Liver (tissue), 9 donors: ENCODE results near the gene IDE. TPM values are rescaled to one million over a fixed set of nuclear protein-coding genes. Genes with fewer than 3 reads are reported as not detected.

Experiments
- DNase-seq: peaks from one replicate; pipeline ENCODE4 v3.0.0-alpha.2; 2017; ENCODE audit warnings: low spot score
- H3K27ac ChIP-seq, 2 donors: one replicate each; pipeline ENCODE4 v1.7.0; 2013; ENCODE audit warnings: inconsistent platforms in 2 of 2, low read length in 2 of 2, control low read depth in 1 of 2, low read depth in 1 of 2, mild to moderate bottlenecking in 1 of 2
- H3K27me3 ChIP-seq, 4 donors: one replicate each; pipeline versions ENCODE4 v1.6.1 to v1.7.0; 2013; ENCODE audit warnings: low read length in 3 of 4, inconsistent platforms in 1 of 4, mild to moderate bottlenecking in 1 of 4, moderate library complexity in 1 of 4; ENCODE audit not compliant: control insufficient read depth in 4 of 4, insufficient read depth in 4 of 4
- H3K36me3 ChIP-seq, 4 donors: one replicate each; pipeline versions ENCODE4 v1.6.1 to v1.7.0; 2013; ENCODE audit warnings: low read length in 3 of 4, mild to moderate bottlenecking in 3 of 4, low read depth in 1 of 4, moderate library complexity in 1 of 4; ENCODE audit not compliant: control insufficient read depth in 4 of 4, insufficient read depth in 3 of 4
- H3K4me1 ChIP-seq, 4 donors: one replicate each; pipeline versions ENCODE4 v1.6.1 to v1.7.0; 2013; ENCODE audit warnings: low read length in 3 of 4, mild to moderate bottlenecking in 3 of 4, moderate library complexity in 1 of 4; ENCODE audit not compliant: control insufficient read depth in 4 of 4, insufficient read depth in 4 of 4
- H3K4me3 ChIP-seq, 3 donors: one replicate each; pipeline versions ENCODE4 v1.6.1 to v1.7.0; 2013; ENCODE audit warnings: low read length in 3 of 3, control low read depth in 1 of 3, low read depth in 1 of 3, mild to moderate bottlenecking in 1 of 3
- H3K9ac ChIP-seq, 2 donors: one replicate each; pipeline ENCODE4 v1.7.0; 2013; ENCODE audit warnings: low read length in 2 of 2, mild to moderate bottlenecking in 2 of 2, moderate library complexity in 2 of 2, control low read depth in 1 of 2, low read depth in 1 of 2
- H3K9me3 ChIP-seq, 4 donors: one replicate each; pipeline versions ENCODE4 v1.6.1 to v1.7.0; 2013; ENCODE audit warnings: low read length in 3 of 4; ENCODE audit not compliant: control insufficient read depth in 4 of 4
- ATF3 ChIP-seq: IDR thresholded peaks from 2 replicates; pipeline ENCODE4 v1.6.1; 2016; ENCODE audit warnings: antibody characterized with exemption
- FOXA1 ChIP-seq: IDR thresholded peaks from 2 replicates; pipeline ENCODE4 v1.6.1; 2016; ENCODE audit warnings: antibody characterized with exemption
- GABPA ChIP-seq, 2 donors: IDR thresholded peaks in 1 of 2; conservative IDR thresholded peaks in 1 of 2; 2 replicates each; pipeline ENCODE4 v1.6.1; 2016; ENCODE audit warnings: antibody characterized with exemption in 2 of 2, mild to moderate bottlenecking in 1 of 2, moderate library complexity in 1 of 2
- HNF4A ChIP-seq, 2 donors: conservative IDR thresholded peaks; 2 replicates each; pipeline ENCODE4 v1.6.1; 2016; ENCODE audit warnings: antibody characterized with exemption in 2 of 2, mild to moderate bottlenecking in 2 of 2
- HNF4G ChIP-seq: IDR thresholded peaks from 2 replicates; pipeline ENCODE4 v1.6.1; 2016; ENCODE audit warnings: antibody characterized with exemption
- JUND ChIP-seq, 2 donors: IDR thresholded peaks; 2 replicates each; pipeline ENCODE4 v1.6.1; 2016; ENCODE audit warnings: antibody characterized with exemption in 2 of 2
- RAD21 ChIP-seq, 2 donors: IDR thresholded peaks; 2 replicates each; pipeline ENCODE4 v1.6.1; 2016; ENCODE audit warnings: antibody characterized with exemption in 2 of 2, mild to moderate bottlenecking in 2 of 2
- RXRA ChIP-seq, 2 donors: IDR thresholded peaks; 2 replicates each; pipeline ENCODE4 v1.6.1; 2017 to 2018; ENCODE audit warnings: antibody characterized with exemption in 2 of 2, mild to moderate bottlenecking in 1 of 2
- SP1 ChIP-seq: IDR thresholded peaks from 2 replicates; pipeline ENCODE4 v1.6.1; 2018; ENCODE audit warnings: antibody characterized with exemption, mild to moderate bottlenecking
- TAF1 ChIP-seq: conservative IDR thresholded peaks from 2 replicates; pipeline ENCODE4 v1.6.1; 2016; ENCODE audit warnings: antibody characterized with exemption, mild to moderate bottlenecking
- YY1 ChIP-seq: IDR thresholded peaks from 2 replicates; pipeline ENCODE4 v1.6.1; 2016; ENCODE audit warnings: antibody characterized with exemption, mild to moderate bottlenecking
- ZBTB33 ChIP-seq: IDR thresholded peaks from 2 replicates; pipeline ENCODE4 v1.6.1; 2016; ENCODE audit warnings: antibody characterized with exemption
- WGBS: extraction: QIAGEN DNeasy Blood & Tissue Kit; methylation state at CpG from one replicate; pipeline ENCODE4 v1.1.7; 2013; 5-methylcytosine and 5-hydroxymethylcytosine counted together
- polyA plus RNA-seq, 2 donors: library from polyadenylated mRNA; stranded (reverse) in 1 of 2; unstranded in 1 of 2; fragments of 200-250 nt in 1 of 2; fragments of >200 nt in 1 of 2; fragmentation: Nextera tagmentation in 1 of 2; extraction: Ambion mirVana in 1 of 2; gene quantifications; one replicate each; pipeline versions ENCODE4 v1.2.1 to v1.2.3, GENCODE V29; 2013 to 2015
- total RNA-seq, 2 donors: library from RNA; depleted of rRNA; stranded (reverse); fragments of >200 nt; gene quantifications; one replicate each; pipeline ENCODE4 v1.2.3, GENCODE V29; 2014
- donor health status: healthy.
- donor health status: healthy.
- donor health status: healthy.
- donor health status: healthy.
- donor health status: healthy.

Gene IDE
- total and polyA plus RNA-seq, 4 donors = 9.4 to 31.3 (median 15.3) TPM

DNA sequence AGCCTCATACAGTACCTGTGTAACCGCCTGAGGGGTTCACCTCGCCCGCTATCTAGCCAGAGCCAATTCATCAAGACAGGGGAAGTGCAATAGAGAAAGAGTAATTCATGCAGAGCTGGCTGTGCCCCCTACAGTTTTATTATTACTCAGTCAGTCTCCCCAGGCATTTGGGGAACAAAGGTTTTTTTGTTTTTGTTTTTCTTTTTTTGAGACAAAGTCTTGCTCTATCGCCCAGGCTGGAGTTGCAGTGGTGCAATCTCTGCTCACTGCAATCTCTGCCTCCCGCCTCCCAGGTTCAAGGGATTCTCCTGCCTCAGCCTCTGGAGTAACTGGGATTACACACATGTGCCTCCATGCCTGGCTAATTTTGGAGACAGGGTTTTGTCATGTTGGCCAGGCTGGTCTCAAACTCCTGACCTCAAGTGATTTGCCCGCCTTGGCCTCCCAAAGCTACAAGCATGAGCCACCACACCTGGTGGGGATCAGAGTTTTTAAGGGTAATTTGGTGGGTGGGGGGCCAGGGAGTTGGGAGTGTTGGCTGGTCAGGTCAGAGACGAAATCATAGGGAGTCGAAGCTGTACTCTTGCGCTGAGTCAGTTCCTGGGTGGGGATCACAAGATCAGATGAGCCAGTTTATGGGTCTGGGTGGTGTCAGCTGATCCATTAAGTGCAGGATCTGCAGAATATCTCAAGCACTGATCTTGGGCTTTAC, 166.4 kb downstream of the IDE start:
- WGBS = 86% methylated on average over 9 of the region's 9 CpGs
- Histone ChIP-seq H3K4me1 (no peaks in the 10 kb centered on the region), H3K36me3 (no peaks in the 10 kb centered on the region), H3K27me3 (no peaks in the 10 kb centered on the region), H3K27ac (no peak overlapping the region), H3K9me3 (no peaks in the 10 kb centered on the region), H3K9ac (no peak overlapping the region), H3K4me3 (no peak overlapping the region)
- TF ChIP-seq JUND (IDR thresholded peaks at IDR 0.05) (no peak), ZBTB33 (no peak), GABPA (IDR thresholded peaks at IDR 0.05 in 1 of 2, conservative IDR thresholded peaks at IDR 0.05 in 1 of 2) (no peak), TAF1 (no peak), RXRA (IDR thresholded peaks at IDR 0.05) (no peak)
- no peak for DNase-seq

DNA sequence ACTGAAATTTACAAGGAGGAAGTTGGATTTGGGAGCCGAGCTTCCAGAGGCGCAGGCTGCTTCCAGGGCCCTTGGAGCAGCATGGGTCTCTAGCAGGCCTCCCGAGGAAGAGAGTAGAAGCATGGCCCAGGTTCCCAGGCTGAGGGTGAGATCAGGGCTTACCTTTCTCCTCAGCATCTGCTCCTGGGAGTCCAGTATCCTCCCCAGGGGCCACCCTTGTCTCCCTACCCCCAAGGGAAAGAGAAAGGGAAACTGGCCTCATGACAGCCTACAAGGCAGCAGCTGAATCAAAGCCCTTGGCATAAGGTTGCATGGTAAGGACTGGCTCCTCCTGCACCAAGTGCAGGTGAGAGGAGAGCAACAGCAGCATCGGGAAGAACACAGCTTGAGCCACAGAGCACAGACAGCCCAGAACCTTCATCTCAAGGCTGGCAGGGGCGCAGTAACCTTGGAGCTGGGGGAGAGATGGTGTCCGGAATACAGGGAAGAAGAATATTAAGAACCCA, 168.4 kb downstream of the IDE start:
- no peaks in the 10 kb centered on the region for H3K27me3 ChIP-seq
- 79% methylated on average over 6 of the region's 6 CpGs for WGBS
- DNase-seq = no peak

GRCh38 chr10:92404612-92405418, 169.1 kb downstream of the IDE start:
- Histone ChIP-seq H3K36me3 (no peaks in the 10 kb centered on the region), H3K27ac (no peak overlapping the region), H3K27me3 (no peaks in the 10 kb centered on the region), H3K9ac (no peak overlapping the region), H3K9me3 (no peaks in the 10 kb centered on the region), H3K4me3 (no peak overlapping the region), H3K4me1 (no peaks in the 10 kb centered on the region)
- DNase-seq = no peak
- WGBS = 68% methylated on average over 10 of the region's 10 CpGs
- TF ChIP-seq SP1 (no peak), YY1 (no peak), HNF4G (no peak), RAD21 (IDR thresholded peaks at IDR 0.05) (no peak), FOXA1 (no peak), ATF3 (no peak), HNF4A (conservative IDR thresholded peaks at IDR 0.05) (no peak), TAF1 (no peak), RXRA (IDR thresholded peaks at IDR 0.05) (no peak), ZBTB33 (no peak), GABPA (IDR thresholded peaks at IDR 0.05 in 1 of 2, conservative IDR thresholded peaks at IDR 0.05 in 1 of 2) (no peak)

More for the DNA sequence above, 168.4 kb downstream of the IDE start:
- Histone ChIP-seq H3K9ac (no peak overlapping the region), H3K9me3 (no peaks in the 10 kb centered on the region), H3K36me3 (no peaks in the 10 kb centered on the region), H3K4me3 (no peak overlapping the region), H3K4me1 (no peaks in the 10 kb centered on the region), H3K27ac (no peak overlapping the region)
- TF ChIP-seq SP1 = no peak
- TF ChIP-seq GABPA (IDR thresholded peaks at IDR 0.05 in 1 of 2, conservative IDR thresholded peaks at IDR 0.05 in 1 of 2) = no peak
- no peak for TF ChIP-seq YY1
- TF ChIP-seq JUND (IDR thresholded peaks at IDR 0.05) = no peak
- no peak for TF ChIP-seq ZBTB33
